DMS79 (cell line): ENCODE results near the gene FCMR.
"Not testable (repeated sequence)": the region's sequence is repeated elsewhere in the genome, so short reads cannot be mapped to it uniquely, and the experiment has no call there.

Experiments used
- DNase-seq: peaks from one replicate; lab custom pipeline; 2025; lab: John Stamatoyannopoulos, UW

The FCMR gene

GRCh38 chr1:206923961-206924557, 2.3 kb upstream of the FCMR start:
- DNase-seq, result not testable (repeated sequence)

GRCh38 chr1:206923009-206923960, 1.5 kb upstream of the FCMR start:
- DNase-seq, result no peak

- no peak for DNase-seq
Observed at GRCh38 chr1:206922524-206922923, 783 bp upstream of the FCMR start.

- DNase-seq, result no peak
Observed at GRCh38 chr1:206918076-206918475, 3.7 kb downstream of the FCMR start.

GRCh38 chr1:206916000-206916709, 5.6 kb downstream of the FCMR start:
- no peak for DNase-seq

GRCh38 chr1:206915030-206915735, 6.6 kb downstream of the FCMR start:
- DNase-seq, result no peak

- DNase-seq, result no peak
Observed at GRCh38 chr1:206913766-206914537, 7.8 kb downstream of the FCMR start.

GRCh38 chr1:206912445-206913095, 9.2 kb downstream of the FCMR start:
- peak; percentile 51 for DNase-seq

GRCh38 chr1:206911064-206911663, 10.6 kb downstream of the FCMR start:
- DNase-seq, result peak; percentile 13

GRCh38 chr1:206909883-206910318, 11.8 kb downstream of the FCMR start:
- no peak for DNase-seq

- peak; percentile 89 for DNase-seq
Observed at GRCh38 chr1:206909161-206909882, 12.4 kb downstream of the FCMR start.

- no peak for DNase-seq
Observed at GRCh38 chr1:206908038-206908437, 13.7 kb downstream of the FCMR start.

- no peak for DNase-seq
Observed at GRCh38 chr1:206907304-206907991, 14.3 kb downstream of the FCMR start.

- no peak for DNase-seq
Observed at GRCh38 chr1:206905295-206906164, 16.2 kb downstream of the FCMR start.

GRCh38 chr1:206904423-206905142, 17.2 kb downstream of the FCMR start:
- DNase-seq, result no peak

GRCh38 chr1:206903687-206904086, 18.1 kb downstream of the FCMR start:
- no peak for DNase-seq

GRCh38 chr1:206902702-206903101, 19.0 kb downstream of the FCMR start:
- DNase-seq, result no peak
